Stimulated activated CD8-positive, alpha-beta memory T cell treated with anti-CD3 and anti-CD28 coated beads, Interleukin-7, amount 100 ng/mL, for 24 hours (primary cell): ENCODE results near the gene DPP6.

Experiments used
- DNase-seq: peaks from one replicate; pipeline ENCODE4 v3.0.0-alpha.2; 2020; ENCODE audit warnings: low read depth

DPP6 gene

DNA sequence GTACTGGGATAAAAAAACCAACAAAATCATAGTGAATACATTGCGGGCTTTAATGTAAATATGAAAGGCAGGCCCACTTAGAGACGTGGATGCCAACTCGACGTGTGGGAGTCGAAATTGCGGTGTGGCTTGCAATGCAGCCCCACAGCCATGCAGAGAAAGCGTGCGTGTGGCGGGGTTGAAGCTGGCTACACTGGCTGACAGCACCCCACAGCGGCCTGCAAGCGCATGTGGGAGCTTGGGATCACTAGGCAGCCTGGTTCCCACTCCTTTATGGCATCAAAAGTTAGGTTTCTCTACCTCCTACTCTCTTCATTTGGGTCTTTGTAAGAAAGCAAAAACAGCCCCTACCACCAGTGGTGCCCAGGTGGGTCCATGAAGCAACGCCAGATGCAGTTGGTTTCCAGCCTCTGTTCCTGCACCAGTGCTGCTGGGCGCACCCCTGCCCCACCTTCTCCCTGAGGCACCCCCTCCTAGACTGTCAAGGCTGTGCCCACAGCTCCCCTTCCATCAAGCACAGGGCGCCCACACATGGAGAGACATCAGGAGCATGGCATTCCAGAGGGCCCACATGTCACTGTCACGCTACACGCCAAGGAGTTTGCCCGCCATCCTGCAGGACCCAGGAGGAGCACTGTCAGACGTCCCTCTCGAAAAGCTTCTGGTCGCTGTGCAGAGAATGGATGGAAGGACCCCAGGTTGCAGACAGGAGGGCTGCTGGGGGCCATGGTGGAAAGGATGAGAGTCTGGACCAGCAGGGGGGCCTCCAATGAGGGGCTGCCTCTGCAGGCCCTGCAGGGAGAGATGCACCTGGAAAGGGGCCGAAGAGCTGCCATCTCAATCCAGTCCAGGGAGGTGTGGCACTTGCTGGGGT lies 807.8 kb downstream of the DPP6 start:
- DNase-seq = no peak

GRCh38 chr7:154860621-154861375 lies 808.6 kb downstream of the DPP6 start:
- no peak for DNase-seq

DNA sequence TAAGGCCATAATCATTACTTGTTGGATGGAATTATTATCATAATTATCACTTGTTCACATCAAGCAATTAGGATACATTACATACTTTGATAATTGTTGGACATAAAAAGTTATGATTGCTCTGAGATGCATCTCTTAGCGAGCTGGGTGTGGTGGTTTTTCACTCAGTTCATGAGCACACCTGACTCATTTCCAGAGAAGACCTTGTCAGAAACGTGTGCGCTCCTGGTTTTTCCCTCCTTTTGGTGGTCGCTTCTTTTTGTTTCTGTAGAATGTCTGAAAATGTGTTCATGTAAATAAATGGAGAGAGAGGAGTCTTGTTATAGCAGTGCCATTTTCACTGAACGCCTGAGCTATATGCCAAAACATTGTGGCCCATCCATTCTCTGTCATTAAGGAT lies 809.4 kb downstream of the DPP6 start:
- DNase-seq = no peak

DNA sequence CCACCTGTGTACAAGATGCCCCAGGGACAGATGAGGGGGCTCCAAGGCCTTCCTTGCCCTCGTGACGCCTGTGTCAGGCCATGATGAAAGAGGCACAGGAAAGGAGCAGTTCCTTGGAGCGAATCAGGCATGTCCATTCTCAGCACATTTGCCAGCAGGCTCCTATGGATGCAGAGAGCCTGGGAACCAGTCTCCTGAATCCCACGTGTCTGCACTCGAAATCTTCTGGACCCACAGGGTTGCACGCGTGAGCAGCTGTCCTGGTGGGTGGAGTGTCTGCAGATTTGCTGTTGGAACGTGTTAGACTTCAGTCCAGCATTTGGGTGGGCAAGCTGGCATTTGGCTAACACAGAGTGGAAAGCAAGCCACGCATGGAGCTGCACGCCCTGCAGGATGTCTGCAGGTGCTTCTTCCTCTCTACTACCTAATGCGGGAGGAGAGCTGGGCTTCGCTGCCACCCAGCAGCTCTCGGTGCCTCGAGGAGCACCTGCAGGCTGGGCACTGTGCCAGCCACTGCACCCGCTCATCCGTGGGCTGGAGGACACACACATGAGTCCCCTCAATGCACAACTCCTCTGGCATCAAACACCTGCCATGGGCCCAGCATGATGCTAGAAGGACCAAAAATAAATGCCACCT lies 810.1 kb downstream of the DPP6 start:
- DNase-seq = no peak

- no peak for DNase-seq
Measured at GRCh38 chr7:154863766-154864522, 811.7 kb downstream of the DPP6 start.

- no peak for DNase-seq
Measured at GRCh38 chr7:154864523-154864891, 812.3 kb downstream of the DPP6 start.

- no peak for DNase-seq
Measured at GRCh38 chr7:154865984-154866685, 813.9 kb downstream of the DPP6 start.

DNA sequence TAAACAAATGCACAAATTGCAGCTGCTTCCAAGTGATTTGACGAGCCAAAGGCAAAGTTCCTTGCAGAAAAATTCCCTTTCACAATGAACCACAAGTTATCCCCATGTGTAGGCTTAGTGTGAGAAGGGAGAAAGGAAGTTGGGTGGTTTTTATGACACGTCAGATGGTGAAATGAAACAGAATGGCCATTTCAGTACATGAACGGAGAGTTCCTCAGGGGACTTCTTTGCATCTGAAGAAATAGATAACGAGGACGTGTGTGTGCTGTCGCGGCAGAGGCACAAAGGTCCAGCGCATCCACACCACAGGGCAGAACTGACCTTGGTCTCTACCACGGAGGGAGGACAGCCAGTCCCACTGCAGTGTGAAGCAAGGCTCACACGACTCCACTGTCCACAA lies 814.9 kb downstream of the DPP6 start:
- no peak for DNase-seq

DNA sequence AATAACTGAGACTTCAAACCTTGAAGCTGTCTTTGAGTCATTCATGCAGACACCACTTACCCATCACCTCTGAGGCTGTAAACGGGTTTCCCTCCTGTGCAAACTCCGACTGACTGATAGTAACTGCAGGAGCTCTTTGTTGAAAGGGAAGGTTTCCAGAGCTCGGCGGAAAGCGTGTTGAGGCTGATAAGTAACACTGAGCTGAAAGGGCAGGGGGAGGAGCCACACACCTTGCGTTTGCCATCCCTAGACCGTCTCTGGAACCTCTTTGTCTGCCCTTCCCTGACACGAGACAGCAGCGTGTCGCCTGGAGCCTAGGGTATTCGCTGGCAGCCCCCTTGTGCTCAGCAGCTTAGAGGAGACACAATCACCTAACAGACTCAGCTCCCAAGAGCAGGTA lies 816.7 kb downstream of the DPP6 start:
- no peak for DNase-seq

DNA sequence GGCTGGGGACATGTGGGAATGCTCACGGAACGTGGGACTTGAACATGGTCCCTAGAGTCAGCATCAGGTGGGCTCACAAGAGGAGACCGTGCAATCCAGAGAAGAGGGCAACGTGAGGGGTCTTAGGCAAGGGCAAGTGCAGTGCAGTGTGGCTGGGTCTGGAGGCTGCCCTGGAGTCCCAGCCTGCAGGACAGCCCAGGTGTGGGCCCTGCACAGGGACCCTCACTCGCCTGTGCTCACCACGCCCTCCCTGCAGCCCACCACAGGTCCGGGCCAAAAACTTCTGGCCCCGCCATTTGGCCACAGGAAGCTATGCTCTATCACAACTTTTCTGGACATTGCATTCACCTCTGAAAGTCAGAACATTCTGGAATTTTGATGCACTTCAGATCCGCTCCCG lies 817.2 kb downstream of the DPP6 start:
- DNase-seq = no peak

- no peak for DNase-seq
Measured at GRCh38 chr7:154871507-154871906, 819.3 kb downstream of the DPP6 start.

GRCh38 chr7:154871928-154872750 lies 819.9 kb downstream of the DPP6 start:
- DNase-seq = no peak

GRCh38 chr7:154872811-154873499 lies 820.8 kb downstream of the DPP6 start:
- no peak for DNase-seq

- no peak for DNase-seq
Measured at GRCh38 chr7:154873500-154874121, 821.4 kb downstream of the DPP6 start.

GRCh38 chr7:154874409-154875113 lies 822.4 kb downstream of the DPP6 start:
- no peak for DNase-seq

DNA sequence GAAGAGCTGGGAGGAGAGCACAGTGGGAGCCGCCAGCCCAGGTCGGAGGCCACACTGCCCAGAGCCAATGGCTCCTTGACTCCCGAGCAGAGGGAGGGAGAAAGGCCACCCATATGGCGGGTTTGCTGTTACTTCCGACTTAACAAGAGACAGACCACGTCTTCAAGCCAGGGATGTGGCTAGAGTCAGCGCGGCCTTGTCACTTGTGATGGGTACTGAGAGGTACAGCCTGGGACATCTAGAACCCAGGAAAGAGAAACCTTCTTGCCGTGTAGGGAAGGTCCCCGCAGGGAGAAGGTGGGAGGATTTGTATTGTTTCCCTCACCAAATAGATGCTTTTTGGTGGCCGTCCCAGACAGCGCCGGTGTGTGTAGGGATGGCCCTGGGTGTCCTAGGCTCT lies 823.1 kb downstream of the DPP6 start:
- no peak for DNase-seq

DNA sequence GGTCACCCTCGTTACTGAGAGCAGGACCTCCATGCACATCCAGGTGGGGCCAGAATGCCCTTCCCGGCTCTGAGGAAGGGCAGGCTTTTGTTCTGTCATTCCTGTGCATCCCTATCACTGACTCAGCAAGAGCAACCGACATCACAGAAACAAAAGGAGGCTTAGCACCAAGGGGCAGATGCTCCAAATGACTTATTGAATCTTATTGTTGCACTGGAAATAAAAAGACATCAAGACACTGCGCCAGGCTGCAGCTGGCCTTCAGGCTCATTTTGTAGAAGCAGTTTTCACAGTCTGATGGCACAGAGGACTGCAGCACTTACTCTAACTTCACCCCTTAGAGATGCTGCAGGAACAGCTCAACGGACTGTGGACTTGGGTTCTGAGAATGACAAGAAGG lies 824.3 kb downstream of the DPP6 start:
- no peak for DNase-seq

- DNase-seq = no peak
Measured at GRCh38 chr7:154877031-154877430, 824.8 kb downstream of the DPP6 start.

GRCh38 chr7:154879629-154880028 lies 827.4 kb downstream of the DPP6 start:
- DNase-seq = no peak
